ENCODE measurements around the gene KRTAP10-6. TPM values are rescaled to one million over a fixed set of nuclear protein-coding genes. Genes with fewer than 3 reads are reported as not detected.
A peak's percentile ranks its signal among the peaks of the same experiment; 100 is the strongest.
"Not testable (repeated sequence)": the region's sequence is repeated elsewhere in the genome, so short reads cannot be mapped to it uniquely, and the experiment has no call there.

KRTAP10-6 gene
- total and polyA plus RNA-seq, 10 donors = not detected

DNA sequence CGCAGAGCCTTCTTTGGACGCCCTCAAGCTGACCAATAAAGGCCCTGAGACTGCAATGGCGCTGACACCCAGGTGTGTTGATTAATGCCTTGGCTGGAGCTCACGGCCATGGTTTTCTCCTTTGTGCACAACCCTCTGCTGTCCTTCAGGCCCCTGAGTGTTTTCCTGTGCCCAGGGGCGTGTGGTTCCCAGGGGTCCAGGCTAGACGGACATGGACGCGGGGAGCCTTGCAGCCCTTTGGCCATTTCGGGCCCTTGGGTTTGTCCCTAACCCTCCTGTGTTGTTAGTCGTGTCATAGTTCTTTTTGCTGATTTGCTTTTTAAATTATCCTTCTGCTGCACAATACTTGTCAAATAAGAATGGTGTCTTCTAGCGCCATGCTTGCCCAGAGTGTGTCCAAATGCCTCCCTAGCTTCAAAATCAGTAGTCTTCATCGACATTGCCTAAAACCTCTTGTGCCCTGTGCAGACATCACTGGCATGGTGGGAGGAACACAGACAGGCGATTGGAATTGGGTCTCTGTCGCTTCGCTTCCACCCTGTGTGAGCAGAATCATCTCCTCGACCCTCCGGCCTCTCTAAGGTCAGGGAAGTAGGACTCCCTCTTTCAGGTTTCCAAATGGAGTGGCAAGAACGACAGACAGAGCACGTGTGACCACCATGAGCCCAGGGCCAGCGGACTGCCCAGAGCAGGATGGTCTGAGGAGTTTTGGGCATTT is 16.8 kb downstream of the KRTAP10-6 start:
- DNase-seq = peak; percentile 36
- 76 to 90% (median 82%) methylated on average over 20 of the region's 20 CpGs for WGBS, 5 donors
- no peak for TF ChIP-seq POLR2A (IDR thresholded peaks at IDR 0.05)
- TF ChIP-seq, protein P1, sequence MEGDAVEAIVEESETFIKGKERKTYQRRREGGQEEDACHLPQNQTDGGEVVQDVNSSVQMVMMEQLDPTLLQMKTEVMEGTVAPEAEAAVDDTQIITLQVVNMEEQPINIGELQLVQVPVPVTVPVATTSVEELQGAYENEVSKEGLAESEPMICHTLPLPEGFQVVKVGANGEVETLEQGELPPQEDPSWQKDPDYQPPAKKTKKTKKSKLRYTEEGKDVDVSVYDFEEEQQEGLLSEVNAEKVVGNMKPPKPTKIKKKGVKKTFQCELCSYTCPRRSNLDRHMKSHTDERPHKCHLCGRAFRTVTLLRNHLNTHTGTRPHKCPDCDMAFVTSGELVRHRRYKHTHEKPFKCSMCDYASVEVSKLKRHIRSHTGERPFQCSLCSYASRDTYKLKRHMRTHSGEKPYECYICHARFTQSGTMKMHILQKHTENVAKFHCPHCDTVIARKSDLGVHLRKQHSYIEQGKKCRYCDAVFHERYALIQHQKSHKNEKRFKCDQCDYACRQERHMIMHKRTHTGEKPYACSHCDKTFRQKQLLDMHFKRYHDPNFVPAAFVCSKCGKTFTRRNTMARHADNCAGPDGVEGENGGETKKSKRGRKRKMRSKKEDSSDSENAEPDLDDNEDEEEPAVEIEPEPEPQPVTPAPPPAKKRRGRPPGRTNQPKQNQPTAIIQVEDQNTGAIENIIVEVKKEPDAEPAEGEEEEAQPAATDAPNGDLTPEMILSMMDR (IDR thresholded peaks at IDR 0.05 in 8 of 11, conservative IDR thresholded peaks at IDR 0.05 in 3 of 11) = no peak
- TF ChIP-seq POLR2AphosphoS5 (IDR thresholded peaks at IDR 0.05) = no peak

DNA sequence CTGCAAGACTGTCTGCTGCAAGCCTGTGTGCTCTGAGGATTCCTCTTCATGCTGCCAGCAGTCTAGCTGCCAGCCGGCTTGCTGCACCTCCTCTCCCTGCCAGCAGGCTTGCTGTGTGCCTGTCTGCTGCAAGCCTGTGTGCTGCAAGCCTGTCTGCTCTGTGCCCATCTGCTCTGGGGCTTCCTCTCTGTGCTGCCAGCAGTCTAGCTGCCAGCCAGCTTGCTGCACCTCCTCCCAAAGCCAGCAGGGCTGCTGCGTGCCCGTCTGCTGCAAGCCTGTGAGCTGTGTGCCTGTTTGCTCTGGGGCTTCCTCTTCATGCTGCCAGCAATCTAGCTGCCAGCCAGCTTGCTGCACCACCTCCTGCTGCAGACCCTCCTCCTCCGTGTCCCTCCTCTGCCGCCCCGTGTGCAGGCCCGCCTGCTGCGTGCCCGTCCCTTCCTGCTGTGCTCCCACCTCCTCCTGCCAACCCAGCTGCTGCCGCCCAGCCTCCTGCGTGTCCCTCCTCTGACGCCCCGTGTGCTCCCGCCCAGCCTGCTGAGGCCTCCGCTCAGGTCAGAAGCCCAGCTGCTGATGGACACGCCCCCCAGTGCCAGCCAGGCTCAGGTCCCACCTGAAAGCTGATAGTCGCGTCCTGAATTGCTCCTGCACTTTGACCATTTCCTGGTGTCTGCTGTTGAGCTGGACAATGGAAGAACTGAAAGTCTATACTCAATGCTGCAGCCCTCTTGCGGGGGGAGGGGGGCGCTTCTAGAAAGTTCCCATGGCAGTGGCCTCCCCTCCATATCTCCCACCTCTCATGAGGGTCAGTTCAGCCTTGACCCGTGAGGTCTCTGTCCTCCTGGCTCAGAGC is 17.6 kb downstream of the KRTAP10-6 start:
- peak; percentile 70 for DNase-seq
- Histone ChIP-seq H3K9me3 (peaks cover 3 to 37% (median 19%) of the 10 kb centered on the region in 8 donors), H3K36me3 (no peaks in the 10 kb centered on the region), H3K27me3 (replicated peaks in 1 of 7) (peaks cover 0 to 28% (median 0%) of the 10 kb centered on the region in 7 donors), H3K27ac (no peak overlapping the region), H3K4me3 (no peak overlapping the region), H3K4me1 (peaks cover 0 to 10% (median 4%) of the 10 kb centered on the region in 6 donors)
- WGBS, 5 donors = 37 to 51% (median 39%) methylated on average over 10 to 21 of the region's 21 CpGs
- TF ChIP-seq POLR2A (IDR thresholded peaks at IDR 0.05) = no peak
- TF ChIP-seq, protein P1 (IDR thresholded peaks at IDR 0.05 in 8 of 11, conservative IDR thresholded peaks at IDR 0.05 in 3 of 11) = peak in 1 of 11 experiments; percentile 15
- no peak for TF ChIP-seq POLR2AphosphoS5 (IDR thresholded peaks at IDR 0.05)
- intact Hi-C loops (cut with DNase I; ENCODE audit: low total_unique reads) = no loop called here

More for the DNA sequence above, 16.8 kb downstream of the KRTAP10-6 start:
- H3K27ac ChIP-seq = no peak overlapping the region
- H3K4me1 ChIP-seq = peaks cover 0 to 10% (median 4%) of the 10 kb centered on the region in 6 donors
- H3K27me3 ChIP-seq (replicated peaks in 1 of 7) = peaks cover 0 to 24% (median 0%) of the 10 kb centered on the region in 7 donors
- H3K4me3 ChIP-seq = no peak overlapping the region
- intact Hi-C loops (cut with DNase I; ENCODE audit: low total_unique reads) = no loop called here
- no peaks in the 10 kb centered on the region for H3K36me3 ChIP-seq
- H3K9me3 ChIP-seq = peaks cover 3 to 43% (median 22%) of the 10 kb centered on the region in 8 donors

DNA sequence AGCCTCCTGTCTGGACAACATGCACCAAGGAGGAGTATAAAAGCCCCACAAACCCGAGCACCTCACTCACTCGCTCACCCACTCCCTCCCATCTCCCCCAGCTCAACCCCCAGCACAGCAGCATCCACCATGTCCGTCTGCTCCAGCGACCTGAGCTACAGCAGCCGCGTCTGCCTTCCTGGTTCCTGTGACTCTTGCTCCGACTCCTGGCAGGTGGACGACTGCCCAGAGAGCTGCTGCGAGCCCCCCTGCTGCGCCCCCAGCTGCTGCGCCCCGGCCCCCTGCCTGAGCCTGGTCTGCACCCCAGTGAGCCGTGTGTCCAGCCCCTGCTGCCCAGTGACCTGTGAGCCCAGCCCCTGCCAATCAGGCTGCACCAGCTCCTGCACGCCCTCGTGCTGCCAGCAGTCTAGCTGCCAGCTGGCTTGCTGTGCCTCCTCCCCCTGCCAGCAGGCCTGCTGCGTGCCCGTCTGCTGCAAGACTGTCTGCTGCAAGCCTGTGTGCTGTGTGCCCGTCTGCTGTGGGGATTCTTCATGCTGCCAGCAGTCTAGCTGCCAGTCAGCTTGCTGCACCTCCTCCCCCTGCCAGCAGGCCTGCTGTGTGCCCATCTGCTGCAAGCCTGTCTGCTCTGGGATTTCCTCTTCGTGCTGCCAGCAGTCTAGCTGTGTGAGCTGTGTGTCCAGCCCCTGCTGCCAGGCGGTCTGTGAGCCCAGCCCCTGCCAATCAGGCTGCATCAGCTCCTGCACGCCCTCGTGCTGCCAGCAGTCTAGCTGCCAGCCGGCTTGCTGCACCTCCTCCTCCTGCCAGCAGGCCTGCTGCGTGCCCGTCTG is 18.5 kb downstream of the KRTAP10-6 start, which contains the start of gene KRTAP10-4:
Gene KRTAP10-4, plus strand, starts transcription at position 100 of the 827 bp plus-strand sequence. Its CDS starts 30 bp downstream, at position 130.
- WGBS, 5 donors = 66 to 78% (median 71%) methylated on average over 13 to 22 of the region's 25 CpGs
- peak; percentile 73 for DNase-seq
- H3K27ac ChIP-seq; H3K4me3 ChIP-seq; H3K36me3 ChIP-seq; intact Hi-C loops (cut with DNase I; ENCODE audit: low total_unique reads): not testable (repeated sequence)
- H3K4me1 ChIP-seq = peaks cover 0 to 10% (median 4%) of the 10 kb centered on the region in 6 donors
- H3K9me3 ChIP-seq = peaks cover 3 to 37% (median 19%) of the 10 kb centered on the region in 8 donors
- peaks cover 0 to 24% (median 0%) of the 10 kb centered on the region in 7 donors for H3K27me3 ChIP-seq (replicated peaks in 1 of 7)

DNA sequence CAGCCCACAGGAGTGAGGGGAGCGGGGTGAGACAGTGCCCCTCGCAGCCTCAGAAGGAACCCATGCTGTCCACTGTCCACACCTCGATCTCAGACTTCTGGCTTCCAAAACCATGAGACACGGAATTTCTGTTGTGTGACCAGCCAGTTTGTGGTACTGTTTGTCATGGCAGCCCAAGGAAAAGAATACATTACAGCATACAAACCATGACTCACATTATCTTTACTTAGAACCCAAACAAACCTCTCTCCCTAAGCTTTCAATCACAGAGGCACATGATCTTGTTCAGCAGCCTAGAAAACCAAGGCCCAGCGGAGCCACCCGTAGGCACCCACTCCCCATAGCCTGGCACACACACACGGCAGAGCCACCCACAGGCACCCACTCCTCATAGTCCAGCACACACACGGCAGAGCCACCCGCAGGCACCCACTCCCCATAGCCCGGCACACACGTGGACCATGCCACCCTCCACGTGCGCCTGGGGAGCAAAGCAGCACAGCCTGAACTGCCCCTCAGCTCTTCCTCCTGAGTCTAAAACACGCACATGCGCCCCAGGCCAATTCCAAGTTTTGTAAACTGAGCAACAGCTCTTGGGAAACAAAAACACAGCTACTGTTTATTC is 19.2 kb downstream of the KRTAP10-6 start:
- DNase-seq = peak; percentile 14
- intact Hi-C loops (cut with DNase I; ENCODE audit: low total_unique reads) = no loop called here
- Histone ChIP-seq H3K27me3 (replicated peaks in 1 of 7) (peaks cover 0 to 31% (median 0%) of the 10 kb centered on the region in 7 donors), H3K4me1 (peaks cover 0 to 10% (median 4%) of the 10 kb centered on the region in 6 donors), H3K27ac (no peak overlapping the region), H3K36me3 (no peaks in the 10 kb centered on the region), H3K4me3 (no peak overlapping the region), H3K9me3 (peaks cover 3 to 30% (median 19%) of the 10 kb centered on the region in 8 donors)
- no peak for TF ChIP-seq POLR2A (IDR thresholded peaks at IDR 0.05)
- TF ChIP-seq, protein P1 (IDR thresholded peaks at IDR 0.05 in 8 of 11, conservative IDR thresholded peaks at IDR 0.05 in 3 of 11) = no peak
- TF ChIP-seq POLR2AphosphoS5 (IDR thresholded peaks at IDR 0.05) = no peak
- 89 to 96% (median 91%) methylated on average over 9 to 15 of the region's 15 CpGs for WGBS, 5 donors
